Measurements from ENCODE around the gene SDC1.

The SDC1 gene

DNA sequence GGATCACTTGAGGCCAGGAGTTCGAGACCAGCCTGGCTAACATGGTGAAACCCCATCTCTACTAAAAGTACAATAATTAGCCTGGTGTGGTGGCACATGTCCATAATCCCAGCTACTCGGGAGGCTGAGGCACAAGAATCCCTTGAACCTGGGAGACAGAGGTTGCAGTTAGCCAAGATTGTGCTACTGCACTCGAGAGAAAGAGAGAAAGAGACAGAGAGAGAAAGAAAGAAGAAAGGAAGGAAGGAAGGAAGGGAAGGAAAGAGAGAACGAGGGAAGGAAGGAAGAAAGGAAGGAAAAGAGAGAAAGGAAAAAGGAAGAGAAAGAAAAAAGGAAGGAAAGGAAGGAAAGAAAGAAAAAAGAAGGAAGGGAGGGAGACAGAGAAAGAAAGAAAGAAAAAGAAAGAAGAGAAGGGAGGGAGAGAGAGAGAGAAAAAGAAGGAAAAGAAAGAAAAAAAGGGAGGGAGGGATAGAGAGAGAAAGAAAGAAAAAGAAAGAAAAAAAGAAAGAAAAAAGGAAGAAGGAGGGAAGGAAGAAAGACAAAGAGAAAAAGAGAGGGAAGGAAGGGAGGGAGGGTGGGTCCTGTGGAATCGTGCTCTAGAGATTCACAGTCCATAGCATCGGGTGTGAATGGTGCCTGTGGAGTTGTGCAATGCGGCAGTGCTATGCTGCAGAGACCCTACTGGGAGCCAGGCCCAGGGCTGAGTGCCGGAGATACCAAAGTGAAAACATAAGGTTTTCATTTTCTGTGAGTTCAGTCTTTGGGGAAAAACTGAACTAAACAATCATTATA lies 4.6 kb upstream of the SDC1 start:
- H3K4me3 ChIP-seq (ENCODE audit: low read depth, low read length) = no peak overlapping the region
- DNase-seq (ENCODE audit: low read depth, low spot score) = no peak
- in situ Hi-C loops (cut with HindIII; ENCODE audit: low sequenced_read_pairs) = no loop called here
- TF ChIP-seq, protein P1, sequence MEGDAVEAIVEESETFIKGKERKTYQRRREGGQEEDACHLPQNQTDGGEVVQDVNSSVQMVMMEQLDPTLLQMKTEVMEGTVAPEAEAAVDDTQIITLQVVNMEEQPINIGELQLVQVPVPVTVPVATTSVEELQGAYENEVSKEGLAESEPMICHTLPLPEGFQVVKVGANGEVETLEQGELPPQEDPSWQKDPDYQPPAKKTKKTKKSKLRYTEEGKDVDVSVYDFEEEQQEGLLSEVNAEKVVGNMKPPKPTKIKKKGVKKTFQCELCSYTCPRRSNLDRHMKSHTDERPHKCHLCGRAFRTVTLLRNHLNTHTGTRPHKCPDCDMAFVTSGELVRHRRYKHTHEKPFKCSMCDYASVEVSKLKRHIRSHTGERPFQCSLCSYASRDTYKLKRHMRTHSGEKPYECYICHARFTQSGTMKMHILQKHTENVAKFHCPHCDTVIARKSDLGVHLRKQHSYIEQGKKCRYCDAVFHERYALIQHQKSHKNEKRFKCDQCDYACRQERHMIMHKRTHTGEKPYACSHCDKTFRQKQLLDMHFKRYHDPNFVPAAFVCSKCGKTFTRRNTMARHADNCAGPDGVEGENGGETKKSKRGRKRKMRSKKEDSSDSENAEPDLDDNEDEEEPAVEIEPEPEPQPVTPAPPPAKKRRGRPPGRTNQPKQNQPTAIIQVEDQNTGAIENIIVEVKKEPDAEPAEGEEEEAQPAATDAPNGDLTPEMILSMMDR (IDR thresholded peaks at IDR 0.05; ENCODE audit: low read depth, low read length) = no peak

- no peak overlapping the region for H3K4me3 ChIP-seq (ENCODE audit: low read depth, low read length)
- DNase-seq (ENCODE audit: low read depth, low spot score) = no peak
- in situ Hi-C loops (cut with HindIII; ENCODE audit: low sequenced_read_pairs) = no loop called here
- TF ChIP-seq, protein P1 (IDR thresholded peaks at IDR 0.05; ENCODE audit: low read depth, low read length) = no peak
Observed at GRCh38 chr2:20227894-20228505, 3.1 kb upstream of the SDC1 start.

GRCh38 chr2:20226152-20226545 lies 1.2 kb upstream of the SDC1 start:
- no peak overlapping the region for H3K4me3 ChIP-seq (ENCODE audit: low read depth, low read length)
- TF ChIP-seq, protein P1 (IDR thresholded peaks at IDR 0.05; ENCODE audit: low read depth, low read length) = no peak
- in situ Hi-C loops (cut with HindIII; ENCODE audit: low sequenced_read_pairs) = no loop called here
- DNase-seq (ENCODE audit: low read depth, low spot score) = no peak

DNA sequence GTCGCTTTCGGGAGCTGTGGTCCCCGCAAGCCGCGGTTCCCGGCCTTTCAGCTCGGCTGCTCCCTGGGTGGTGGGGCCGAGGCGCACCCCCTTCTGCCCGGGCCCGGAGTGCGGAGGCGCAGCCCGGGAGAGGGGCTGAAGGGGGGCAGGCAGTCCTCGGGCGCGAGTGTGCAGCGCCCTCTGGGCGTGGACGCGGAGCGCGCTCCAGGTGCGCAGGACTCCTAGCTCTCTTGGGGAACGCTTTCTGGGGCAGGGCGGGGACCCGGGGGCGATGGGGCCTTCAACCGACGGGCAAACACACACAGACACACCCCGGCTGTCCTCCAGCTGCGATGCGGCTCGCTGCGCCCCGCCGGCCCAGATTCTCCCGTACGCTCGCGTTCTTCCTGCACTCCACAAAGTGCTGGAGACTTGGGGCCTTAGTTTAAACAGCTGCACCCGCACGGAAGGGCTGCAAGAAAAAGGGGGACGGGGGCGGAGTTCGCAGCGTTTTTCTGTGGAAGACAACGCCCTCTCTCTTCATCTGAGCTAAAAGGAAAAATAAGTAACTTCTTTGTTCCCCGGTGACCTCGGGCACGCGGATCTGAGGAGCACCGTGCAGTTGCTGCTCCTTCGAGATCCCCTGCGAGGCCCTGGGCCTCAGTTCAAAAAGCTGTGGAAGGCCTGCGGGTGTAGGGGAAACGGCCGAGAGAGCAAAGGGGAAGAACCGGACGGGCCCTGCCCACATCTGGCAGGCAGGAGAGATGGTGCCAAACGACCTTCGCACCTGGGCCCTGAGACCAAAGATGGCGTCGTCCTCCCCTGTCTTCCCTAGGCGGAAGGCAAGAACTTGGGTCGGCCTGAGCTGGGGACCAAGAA lies 593 bp upstream of the SDC1 start:
- in situ Hi-C loops (cut with HindIII; ENCODE audit: low sequenced_read_pairs) = no loop called here
- H3K4me3 ChIP-seq (ENCODE audit: low read depth, low read length) = peak overlapping the region; percentile 61
- peak; percentile 64 for DNase-seq (ENCODE audit: low read depth, low spot score)
- TF ChIP-seq, protein P1 (IDR thresholded peaks at IDR 0.05; ENCODE audit: low read depth, low read length) = peak; percentile 63

DNA sequence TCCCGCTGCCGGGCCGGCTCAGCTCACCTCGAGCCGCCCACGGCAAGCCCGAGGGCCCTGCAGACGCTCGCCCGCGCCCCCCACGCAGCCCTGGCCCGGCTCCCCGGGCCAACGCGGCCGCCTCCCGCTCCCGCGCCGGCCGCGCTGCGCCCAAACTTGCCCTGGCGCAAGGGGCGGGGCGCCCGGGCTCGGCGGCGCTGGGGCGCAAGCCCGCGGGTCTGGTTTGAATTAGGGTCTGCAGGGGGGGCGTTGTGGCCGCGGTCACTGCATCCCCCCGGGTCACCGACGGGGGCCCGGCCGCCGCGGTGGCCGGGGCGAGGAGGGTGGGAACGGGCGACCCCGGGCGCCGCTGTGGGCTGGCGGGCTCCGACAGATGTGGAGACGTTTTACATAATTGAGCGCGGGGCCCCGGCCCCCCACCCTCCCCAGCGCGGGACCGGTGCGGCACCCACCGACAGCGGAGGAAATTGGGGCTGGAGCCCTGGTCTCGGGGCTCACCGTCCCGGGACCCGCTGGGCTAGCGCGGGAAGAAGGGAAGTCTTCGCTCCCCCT lies 690 bp downstream of the SDC1 start:
- peak overlapping the region; percentile 61 for H3K4me3 ChIP-seq (ENCODE audit: low read depth, low read length)
- TF ChIP-seq, protein P1 (IDR thresholded peaks at IDR 0.05; ENCODE audit: low read depth, low read length) = no peak
- DNase-seq (ENCODE audit: low read depth, low spot score) = no peak
- in situ Hi-C loops (cut with HindIII; ENCODE audit: low sequenced_read_pairs) = no loop called here

All from astrocyte of the spinal cord (primary cell).